A673 (cell line): Measurements from ENCODE around the gene MCF2L2. TPM values are rescaled to one million over a fixed set of nuclear protein-coding genes. Genes with fewer than 3 reads are reported as not detected.
"Not testable (repeated sequence)": the region's sequence is repeated elsewhere in the genome, so short reads cannot be mapped to it uniquely, and the experiment has no call there.

Experiments
- BruUV-seq: library from RNA; stranded (reverse); fragments of 400-500 nt; replicated peaks from 2 replicates; lab custom pipeline; 2021; lab: Mats Ljungman, UMichigan
- CTCF ChIA-PET: fragments of 300-600 bp; sonication (Branson Sonifier 250); formaldehyde crosslinking; loops from one replicate; lab custom pipeline; 2022; ENCODE audit warnings: antibody characterized with exemption; lab: Charles Lee
- POLR2A ChIA-PET: fragments of 300-600 bp; sonication (Branson Sonifier 250); formaldehyde crosslinking; loops from one replicate; lab custom pipeline; 2022; ENCODE audit warnings: antibody characterized with exemption; ENCODE audit not compliant: low non-redundant PET; lab: Charles Lee
- DNase-seq: peaks from one replicate; pipeline ENCODE4 v3.0.0-alpha.2; 2015; ENCODE audit warnings: low spot score
- H3K27ac ChIP-seq: fragments of 200-600 bp; sonication (generic); 2 replicates; pipeline ENCODE4 v1.5.1; 2016; ENCODE audit warnings: mixed run types, low read depth, mild to moderate bottlenecking, mixed read lengths, antibody characterized with exemption, low read length; ENCODE audit not compliant: poor library complexity, severe bottlenecking
- H3K27me3 ChIP-seq: fragments of 200-600 bp; sonication (generic); replicated peaks from 2 replicates; pipeline ENCODE4 v1.6.1; 2017; ENCODE audit warnings: mixed run types, low read depth, mild to moderate bottlenecking, mixed read lengths, antibody characterized with exemption, low read length; ENCODE audit not compliant: insufficient read depth, poor library complexity
- H3K36me3 ChIP-seq: fragments of 200-600 bp; sonication (generic); 2 replicates; pipeline ENCODE4 v1.6.1; 2016; ENCODE audit warnings: mixed run types, mild to moderate bottlenecking, mixed read lengths, antibody characterized with exemption, low read length; ENCODE audit not compliant: insufficient read depth, poor library complexity, severe bottlenecking
- H3K4me1 ChIP-seq: fragments of 200-600 bp; sonication (generic); 2 replicates; pipeline ENCODE4 v1.6.1; 2017; ENCODE audit warnings: mixed run types, mild to moderate bottlenecking, mixed read lengths, antibody characterized with exemption, low read length; ENCODE audit not compliant: insufficient read depth, poor library complexity, severe bottlenecking
- H3K4me3 ChIP-seq: fragments of 200-600 bp; sonication (generic); 2 replicates; pipeline ENCODE4 v1.5.1; 2016; ENCODE audit warnings: low read depth, mixed run types, mild to moderate bottlenecking, mixed read lengths, low read length; ENCODE audit not compliant: poor library complexity, severe bottlenecking
- H3K9me3 ChIP-seq: fragments of 200-600 bp; sonication (generic); 2 replicates; pipeline ENCODE4 v1.6.1; 2016; ENCODE audit warnings: mixed run types, low read depth, mild to moderate bottlenecking, mixed read lengths, antibody characterized with exemption, low read length; ENCODE audit not compliant: poor library complexity, severe bottlenecking
- CTCF ChIP-seq: fragments of 300-800, 200-600 bp; sonication (generic); conservative IDR thresholded peaks from 2 replicates; pipeline ENCODE4 v1.5.1; 2017; ENCODE audit warnings: low read depth, mild to moderate bottlenecking, antibody characterized with exemption, low read length, moderate library complexity, mixed read lengths
- EZH2 ChIP-seq: fragments of 200-600 bp; sonication (generic); IDR thresholded peaks from 2 replicates; pipeline ENCODE4 v1.6.1; 2017; ENCODE audit warnings: borderline replicate concordance, low read depth, mild to moderate bottlenecking, mixed read lengths, antibody characterized with exemption, low read length; ENCODE audit not compliant: poor library complexity, severe bottlenecking
- intact Hi-C: fragments of 100-400 bp; cut with micrococcal nuclease; formaldehyde crosslinking; loops from one replicate; pipeline ENCODE4 v1.10.0; 2022; ENCODE audit not compliant: unreplicated experiment
- total RNA-seq: library from RNA; stranded (reverse); gene quantifications from 2 replicates; pipeline ENCODE4 v1.2.3, GENCODE V29; 2021

Gene MCF2L2
- total RNA-seq, 1 experiment from 2014 or later: not detected

- CTCF ChIA-PET: no interaction called here
- no peaks in the 10 kb centered on the region for H3K9me3 ChIP-seq
- no peak overlapping the region for H3K27ac ChIP-seq
- POLR2A ChIA-PET: no interaction called here
- intact Hi-C loops: no loop called here
- H3K36me3 ChIP-seq: no peaks in the 10 kb centered on the region
- H3K4me3 ChIP-seq: no peak overlapping the region
- no peak for DNase-seq
- H3K4me1 ChIP-seq: no peaks in the 10 kb centered on the region
- TF ChIP-seq CTCF: no peak
- TF ChIP-seq EZH2: no peak
- BruUV-seq: no TSS peak
- no peaks in the 10 kb centered on the region for H3K27me3 ChIP-seq
These were observed 197.6 kb downstream of the MCF2L2 start for GRCh38 chr3:183230826-183231225.

DNA sequence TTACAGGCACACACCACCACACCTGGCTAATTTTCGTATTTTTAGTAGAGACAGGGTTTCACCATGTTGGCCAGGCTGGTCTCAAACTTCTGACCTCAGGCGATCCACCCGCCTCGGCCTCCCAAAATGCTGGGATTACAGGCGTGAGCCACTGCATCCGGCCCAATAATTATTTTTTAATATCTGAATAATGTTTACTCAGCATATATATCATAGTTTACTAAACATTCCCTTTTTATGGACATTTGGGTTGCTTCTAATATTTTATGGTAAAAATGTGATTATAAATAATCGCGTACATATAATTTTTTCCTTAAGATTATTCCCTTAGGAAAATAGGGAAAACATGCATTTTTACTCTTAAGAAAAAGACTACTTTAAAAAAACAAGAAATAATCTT, 198.2 kb downstream of the MCF2L2 start:
- H3K36me3 ChIP-seq, H3K27ac ChIP-seq, DNase-seq, POLR2A ChIA-PET, intact Hi-C loops, H3K4me3 ChIP-seq, H3K9me3 ChIP-seq, CTCF ChIA-PET, H3K4me1 ChIP-seq, BruUV-seq, H3K27me3 ChIP-seq: not testable (repeated sequence)

- POLR2A ChIA-PET: no interaction called here
- CTCF ChIA-PET: no interaction called here
- Histone ChIP-seq H3K36me3 (no peaks in the 10 kb centered on the region), H3K27me3 (no peaks in the 10 kb centered on the region), H3K9me3 (no peaks in the 10 kb centered on the region), H3K27ac (no peak overlapping the region), H3K4me3 (no peak overlapping the region), H3K4me1 (no peaks in the 10 kb centered on the region)
- BruUV-seq: no TSS peak
- no peak for DNase-seq
- intact Hi-C loops: no loop called here
- TF ChIP-seq CTCF (no peak), EZH2 (no peak)
These were observed 199.2 kb downstream of the MCF2L2 start for GRCh38 chr3:183229178-183229577.

DNA sequence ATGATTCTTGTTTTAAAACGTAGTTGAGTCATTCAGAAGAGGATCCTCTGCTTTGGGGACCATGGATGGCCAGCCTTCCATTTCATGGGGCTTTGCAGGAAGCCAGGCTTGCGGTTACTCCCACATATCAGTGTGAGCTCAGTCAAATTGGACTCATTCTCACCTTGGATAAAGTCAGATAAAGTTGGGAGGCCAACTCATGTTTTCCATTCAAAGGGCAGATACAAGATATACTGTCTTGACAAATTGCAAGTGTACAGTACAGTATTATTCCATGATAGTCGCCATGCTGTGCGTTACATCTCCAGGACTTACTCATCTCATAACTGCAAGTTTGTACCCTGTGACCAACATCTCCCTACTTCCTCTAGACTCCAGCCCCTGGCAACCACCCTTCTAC, 200.8 kb downstream of the MCF2L2 start:
- Histone ChIP-seq H3K36me3 (no peaks in the 10 kb centered on the region), H3K4me1 (no peaks in the 10 kb centered on the region), H3K9me3 (no peaks in the 10 kb centered on the region)

More for the DNA sequence above, 200.8 kb downstream of the MCF2L2 start:
- BruUV-seq: no TSS peak
- H3K27me3 ChIP-seq: no peaks in the 10 kb centered on the region
- intact Hi-C loops: no loop called here
- POLR2A ChIA-PET: interaction anchor here (0.5 kb wide), 1 partner anchor 54 kb away, joined by 13 read pairs; no protein-coding TSS in a partner anchor
- TF ChIP-seq CTCF (no peak), EZH2 (no peak)
- no peak overlapping the region for H3K27ac ChIP-seq
- DNase-seq: no peak
- CTCF ChIA-PET: no interaction called here
- no peak overlapping the region for H3K4me3 ChIP-seq
